Pancreas (tissue), 10 donors: Measurements from ENCODE around the gene PDE10A. TPM values are rescaled to one million over a fixed set of nuclear protein-coding genes. Genes with fewer than 3 reads are reported as not detected.
"Not testable (repeated sequence)": the region's sequence is repeated elsewhere in the genome, so short reads cannot be mapped to it uniquely, and the experiment has no call there.

ENCODE experiments used
- ATAC-seq, 4 donors: fragments of 200-7000 bp; cut with Tn5 transposase; one replicate each; pipeline versions ENCODE4 v1.8.0 to v1.9.1; 2020; ENCODE audit warnings: mild to moderate bottlenecking in 4 of 4, moderate library complexity in 4 of 4
- DNase-seq, 6 donors: peaks; one replicate each; pipeline ENCODE4 v3.0.0-alpha.2; 2020
- FAIRE-seq: peaks from 2 replicates; lab custom pipeline; 2012; peaks lifted over from hg19 to GRCh38; lab: Jason Lieb, UNC
- H3K27ac ChIP-seq, 4 donors: fragments of 200-600 bp; sonication (generic); 1 replicate in 3 of 4; 2 replicates in 1 of 4; pipeline versions ENCODE4 v1.5.0 to v1.8.0; 2020
- H3K27me3 ChIP-seq, 4 donors: fragments of 200-600 bp; one replicate each; pipeline ENCODE4 v1.8.0; 2021
- H3K36me3 ChIP-seq, 3 donors: fragments of 200-600 bp; sonication (generic) in 1 of 3; one replicate each; pipeline versions ENCODE4 v1.5.0 to v1.8.0; 2020 to 2021
- H3K4me1 ChIP-seq, 3 donors: fragments of 200-600 bp; one replicate each; pipeline ENCODE4 v1.8.0; 2021
- H3K4me3 ChIP-seq, 4 donors: fragments of 200-600 bp; sonication (generic) in 2 of 4; one replicate each; pipeline versions ENCODE4 v1.5.0 to v1.8.0; 2020 to 2021
- H3K9me3 ChIP-seq, 4 donors: fragments of 200-600 bp; one replicate each; pipeline ENCODE4 v1.8.0; 2021
- CTCF ChIP-seq, 4 donors: fragments of 200-600 bp; sonication (generic) in 3 of 4; IDR thresholded peaks; one replicate each; pipeline versions ENCODE4 v1.5.0 to v1.8.0; 2021; ENCODE audit warnings: antibody characterized with exemption in 4 of 4
- WGBS, 2 donors: extraction: QIAGEN DNeasy Blood & Tissue Kit; methylation state at CpG; one replicate each; pipeline ENCODE4 v1.1.7; 2013; 5-methylcytosine and 5-hydroxymethylcytosine counted together
- intact Hi-C, 3 donors: fragments of 100-400 bp; cut with DNase I; formaldehyde crosslinking; loops; one replicate each; pipeline versions ENCODE4 v1.11.1 to v1.14.2; 2022
- polyA plus RNA-seq, 2 donors: library from polyadenylated mRNA; stranded (reverse); fragments of 200-250 nt; gene quantifications; one replicate each; pipeline ENCODE4 v1.2.3, GENCODE V29; 2013
- total RNA-seq, 6 donors: library from RNA; stranded (reverse); fragmentation: NEBNext Ultra II Directional in 4 of 6; extraction: Animal tissue kit (Norgen Biotek cat#: 25700) in 4 of 6; gene quantifications; one replicate each; pipeline versions ENCODE4 v1.2.1 to v1.2.4, GENCODE V29; 2021 to 2023
- donor health status: healthy with polysubstance abuse.
- donor health status: DM: no; HTN: no; CAD: no; lungs with moderate emphysema.
- donor health status: DM: no; HTN: no; CAD: no.
- donor health status: control.
- donor health status: control.
- donor health status: Bipolar disorder and iron deficiency.
- donor health status: DM: yes; HTN: yes; CAD: no.
- donor health status: DM: no; HTN: no; CAD: no.
- donor health status: DM: no; HTN: no; CAD: no.
- donor health status: DM: yes; HTN: yes; CAD: no.

Gene PDE10A
- total and polyA plus RNA-seq, 8 donors, result 0.83 to 5.7 (median 2.7) TPM

- Histone ChIP-seq H3K27ac (no peak overlapping the region), H3K27me3 (no peaks in the 10 kb centered on the region), H3K4me3 (no peak overlapping the region), H3K36me3 (no peaks in the 10 kb centered on the region), H3K4me1 (no peaks in the 10 kb centered on the region), H3K9me3 (no peaks in the 10 kb centered on the region)
- no peak for DNase-seq
- intact Hi-C loops, result no loop called here
- no peak for FAIRE-seq
- 51 to 59% methylated on average over 9 of the region's 9 CpGs for WGBS, 2 donors
- TF ChIP-seq CTCF (IDR thresholded peaks at IDR 0.05), result no peak
- ATAC-seq, result peak in 1 of 4 donors; percentile 36
Observed at GRCh38 chr6:165616116-165616515, 46.9 kb downstream of the PDE10A start.

- 56 to 70% methylated on average over 5 of the region's 5 CpGs for WGBS, 2 donors
Observed at GRCh38 chr6:165615636-165616035, 47.4 kb downstream of the PDE10A start.

GRCh38 chr6:165611294-165611693, 51.7 kb downstream of the PDE10A start:
- ATAC-seq (no peak), FAIRE-seq (no peak)
- WGBS, 2 donors, result 47 to 65% methylated on average over 3 of the region's 3 CpGs

More at GRCh38 chr6:165615636-165616035, 47.4 kb downstream of the PDE10A start:
- DNase-seq (no peak), FAIRE-seq (no peak), ATAC-seq (peak in 2 of 4 donors; percentile 65 to 69)
- Histone ChIP-seq H3K36me3 (no peaks in the 10 kb centered on the region), H3K9me3 (no peaks in the 10 kb centered on the region), H3K4me3 (no peak overlapping the region), H3K27ac (no peak overlapping the region), H3K4me1 (no peaks in the 10 kb centered on the region), H3K27me3 (no peaks in the 10 kb centered on the region)
- intact Hi-C loops, result no loop called here
- TF ChIP-seq CTCF (IDR thresholded peaks at IDR 0.05), result no peak

GRCh38 chr6:165608577-165608976, 54.5 kb downstream of the PDE10A start:
- H3K4me1 ChIP-seq, H3K9me3 ChIP-seq, H3K4me3 ChIP-seq, H3K27ac ChIP-seq, DNase-seq, H3K36me3 ChIP-seq, ATAC-seq, intact Hi-C loops, FAIRE-seq, H3K27me3 ChIP-seq: not testable (repeated sequence)
- 50 to 85% methylated on average over 1 of the region's 1 CpG for WGBS, 2 donors

More at GRCh38 chr6:165611294-165611693, 51.7 kb downstream of the PDE10A start:
- Histone ChIP-seq H3K4me3 (no peak overlapping the region), H3K27me3 (no peaks in the 10 kb centered on the region), H3K9me3 (no peaks in the 10 kb centered on the region), H3K36me3 (no peaks in the 10 kb centered on the region), H3K4me1 (no peaks in the 10 kb centered on the region), H3K27ac (no peak overlapping the region)
- intact Hi-C loops, result no loop called here
- TF ChIP-seq CTCF (IDR thresholded peaks at IDR 0.05), result no peak
- no peak for DNase-seq

GRCh38 chr6:165606740-165607008, 56.4 kb downstream of the PDE10A start:
- no peaks in the 10 kb centered on the region for H3K27me3 ChIP-seq
- H3K9me3 ChIP-seq, result no peaks in the 10 kb centered on the region
- H3K36me3 ChIP-seq, result no peaks in the 10 kb centered on the region
- H3K4me3 ChIP-seq, result no peak overlapping the region
- H3K27ac ChIP-seq, result peak overlapping the region in 2 of 4 donors; percentile 10 to 17
- FAIRE-seq (no peak), ATAC-seq (peak in 1 of 4 donors; percentile 20), DNase-seq (no peak)
- intact Hi-C loops, result no loop called here
- H3K4me1 ChIP-seq, result no peaks in the 10 kb centered on the region
- TF ChIP-seq CTCF (IDR thresholded peaks at IDR 0.05), result no peak
- WGBS, 2 donors, result 22 to 52% methylated on average over 3 of the region's 3 CpGs
